NCI-H1417 (cell line): ENCODE results near the gene TSHR.
"Not testable (repeated sequence)": the region's sequence is repeated elsewhere in the genome, so short reads cannot be mapped to it uniquely, and the experiment has no call there.

Experiments
- DNase-seq, 3 experiments: peaks; one replicate each; lab custom pipeline; 2025; lab: John Stamatoyannopoulos, UW

TSHR gene

DNA sequence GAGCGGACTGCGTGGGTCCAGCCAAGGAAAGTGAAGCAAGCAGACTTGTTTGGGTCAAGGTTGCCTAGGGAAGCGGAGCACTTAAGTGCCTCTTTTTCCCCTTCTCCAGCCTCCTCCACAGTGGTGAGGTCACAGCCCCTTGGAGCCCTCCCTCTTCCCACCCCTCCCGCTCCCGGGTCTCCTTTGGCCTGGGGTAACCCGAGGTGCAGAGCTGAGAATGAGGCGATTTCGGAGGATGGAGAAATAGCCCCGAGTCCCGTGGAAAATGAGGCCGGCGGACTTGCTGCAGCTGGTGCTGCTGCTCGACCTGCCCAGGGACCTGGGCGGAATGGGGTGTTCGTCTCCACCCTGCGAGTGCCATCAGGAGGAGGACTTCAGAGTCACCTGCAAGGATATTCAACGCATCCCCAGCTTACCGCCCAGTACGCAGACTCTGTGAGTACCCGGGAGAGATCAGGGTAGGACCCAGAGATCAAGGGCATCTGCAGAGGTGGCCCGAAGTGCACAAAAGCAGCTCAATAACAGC is at the start of gene TSHR:
Gene TSHR (plus strand): TSS at position 206 of the 526 bp plus-strand sequence. CDS start 60 bp downstream, at position 266.
- DNase-seq: peak in 1 of 3 experiments; percentile 28

DNA sequence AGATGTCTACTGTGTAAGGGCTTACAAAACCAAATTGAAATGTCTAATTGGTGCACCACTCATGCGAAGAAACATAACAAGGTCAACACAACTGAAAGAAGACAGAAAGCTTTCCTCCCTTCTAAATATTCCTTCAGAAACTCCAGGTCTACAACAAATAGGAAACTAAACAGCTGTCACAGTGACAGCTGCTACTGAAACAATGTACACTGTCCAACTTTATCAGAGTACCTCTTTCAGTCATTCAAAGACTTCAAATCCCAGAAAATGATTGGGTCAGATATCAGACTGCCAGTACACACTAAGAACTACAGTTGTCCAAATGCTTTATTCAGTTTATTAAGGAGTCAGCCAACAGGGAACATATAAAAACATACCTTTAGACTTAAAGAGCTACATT is 49.1 kb upstream of the TSHR start:
- DNase-seq: no peak

DNA sequence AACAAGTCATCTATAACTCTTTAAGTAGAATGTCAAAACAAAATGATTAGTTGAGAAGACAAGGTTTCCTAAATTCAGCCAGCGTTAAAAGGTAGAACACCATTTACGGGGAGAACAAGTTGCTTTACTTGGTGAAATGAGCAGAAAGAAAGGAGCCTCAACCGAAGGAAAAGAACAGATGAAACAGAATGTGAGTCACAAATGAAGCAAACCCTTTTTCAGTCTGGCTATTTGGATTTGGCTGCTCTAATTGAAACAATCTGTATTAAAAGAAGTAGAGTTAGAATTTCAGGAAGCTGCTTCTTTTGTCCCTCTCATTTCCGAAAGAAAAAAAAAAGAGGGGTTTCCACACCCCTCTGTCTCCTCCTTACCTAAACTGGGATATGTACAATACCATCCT is 48.5 kb upstream of the TSHR start:
- DNase-seq: no peak

DNA sequence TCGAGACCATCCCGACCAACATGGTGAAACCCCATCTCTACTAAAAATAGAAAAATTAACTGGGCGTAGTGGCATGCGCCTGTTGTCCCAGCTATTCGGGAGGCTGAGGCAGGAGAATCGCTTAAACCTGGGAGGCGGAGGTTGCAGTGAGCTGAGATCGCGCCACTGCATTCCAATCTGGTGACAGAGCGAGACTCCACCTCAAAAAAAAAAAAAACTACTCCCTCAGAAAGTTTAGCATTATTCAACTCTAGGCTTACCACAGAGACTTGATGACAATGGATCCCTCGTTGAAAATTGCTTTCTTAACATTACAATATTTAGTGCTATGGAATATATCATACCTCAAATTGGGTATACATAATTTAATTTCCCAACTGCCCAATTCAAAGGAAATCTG is 43.4 kb upstream of the TSHR start:
- DNase-seq: not testable (repeated sequence)

DNA sequence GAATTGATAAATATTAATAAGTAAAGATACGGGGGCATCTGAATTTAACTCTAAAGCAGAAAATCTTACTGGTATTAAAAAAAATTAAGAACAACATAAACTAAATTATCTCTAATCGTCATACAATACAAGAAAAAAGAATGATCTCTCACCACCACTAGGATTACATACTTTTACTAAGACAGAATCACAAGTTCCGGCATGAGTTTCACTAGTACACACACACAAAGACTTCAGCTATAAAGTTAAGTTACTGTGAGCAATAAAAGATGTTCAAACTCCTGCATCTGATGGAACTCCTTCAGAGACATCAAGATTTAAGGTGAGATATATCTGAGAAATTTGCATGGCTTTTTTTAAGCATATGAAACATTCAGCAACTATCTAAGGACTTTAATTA is 35.8 kb upstream of the TSHR start:
- no peak for DNase-seq

DNA sequence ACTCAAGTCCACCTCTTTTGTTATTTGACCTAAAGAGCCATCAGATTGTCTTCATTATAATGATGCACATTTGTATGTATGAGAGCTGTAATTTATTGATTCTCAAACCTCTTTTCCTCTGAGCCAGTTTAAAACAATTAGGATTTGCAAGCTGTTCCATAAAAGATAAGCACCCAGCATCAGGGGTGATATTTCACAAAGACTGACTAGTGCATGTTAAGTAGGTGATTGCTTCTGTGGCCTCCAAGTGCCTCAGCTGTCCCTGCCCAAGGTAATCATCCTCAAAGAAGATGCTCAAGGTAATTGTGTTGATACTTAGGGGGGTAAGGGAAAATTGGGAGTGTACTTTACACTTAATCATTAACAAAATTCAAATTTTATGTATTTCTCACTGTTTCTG is 32.1 kb upstream of the TSHR start:
- DNase-seq: peak in 2 of 3 experiments; percentile 31 to 87

DNA sequence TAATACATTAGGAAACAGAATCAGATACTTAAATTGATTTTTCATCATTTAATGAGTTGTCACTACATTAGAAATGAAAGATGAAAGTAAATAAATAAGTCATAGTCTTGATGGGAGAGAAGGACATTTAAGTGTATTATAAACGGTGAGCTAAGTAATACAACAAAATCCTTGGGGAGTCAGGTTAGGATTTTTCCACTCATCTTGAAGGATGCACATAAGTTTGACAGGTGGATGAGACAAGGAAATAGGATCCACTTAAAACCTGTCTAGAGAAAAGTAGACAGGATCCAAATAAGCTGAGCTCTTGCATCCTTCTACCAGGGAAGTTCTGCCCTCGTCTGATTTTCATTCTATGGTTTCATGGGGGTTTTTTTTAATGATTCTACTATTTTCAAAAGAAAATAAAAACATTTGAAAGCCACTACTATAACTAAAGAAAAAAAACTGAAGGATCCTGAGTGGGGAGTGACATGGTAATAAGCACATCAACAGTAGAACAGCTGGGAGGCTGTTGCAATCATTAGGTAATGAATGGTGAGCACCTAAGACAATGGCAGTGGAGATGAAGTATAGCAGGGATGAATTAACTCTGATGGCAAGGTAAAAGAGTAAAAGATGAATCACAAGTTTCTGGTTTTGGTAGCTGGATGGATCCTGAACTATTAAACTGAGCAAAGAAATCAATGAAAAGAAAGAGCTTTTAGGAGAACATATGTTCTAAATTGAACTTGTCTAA is 30.9 kb upstream of the TSHR start:
- DNase-seq: peak in 1 of 3 experiments; percentile 41

DNA sequence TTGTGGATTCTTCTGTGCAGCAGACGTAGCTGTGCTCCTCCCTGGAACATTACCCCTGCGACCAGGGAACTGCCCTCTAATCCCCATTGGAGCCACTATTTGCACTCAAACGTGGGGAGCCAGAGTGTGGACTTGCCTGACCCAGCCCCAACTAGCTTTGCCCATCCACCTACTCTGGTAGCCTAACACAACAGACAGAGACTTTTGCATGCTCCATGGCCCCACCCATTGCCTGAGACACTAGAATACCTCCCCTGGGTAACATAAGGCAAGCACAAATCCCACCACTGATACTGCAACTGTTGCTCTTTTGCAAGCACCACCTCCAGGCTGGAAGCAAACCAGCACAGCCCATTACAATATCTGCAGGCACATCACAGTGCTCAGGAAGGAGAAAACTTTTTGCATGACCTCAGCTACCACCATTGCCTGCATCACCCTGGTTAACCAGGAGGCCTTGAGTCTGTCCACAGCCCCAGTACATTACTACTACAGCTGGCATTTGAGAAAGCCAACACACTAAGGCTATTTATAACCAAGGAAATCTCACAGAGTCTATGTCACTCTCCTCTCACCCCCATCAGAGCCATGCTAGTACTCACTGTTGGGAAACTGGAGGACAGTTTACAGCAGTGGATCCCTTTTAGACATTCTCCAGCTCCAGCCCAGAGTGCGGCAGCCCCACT is 28.9 kb upstream of the TSHR start:
- no peak for DNase-seq

DNA sequence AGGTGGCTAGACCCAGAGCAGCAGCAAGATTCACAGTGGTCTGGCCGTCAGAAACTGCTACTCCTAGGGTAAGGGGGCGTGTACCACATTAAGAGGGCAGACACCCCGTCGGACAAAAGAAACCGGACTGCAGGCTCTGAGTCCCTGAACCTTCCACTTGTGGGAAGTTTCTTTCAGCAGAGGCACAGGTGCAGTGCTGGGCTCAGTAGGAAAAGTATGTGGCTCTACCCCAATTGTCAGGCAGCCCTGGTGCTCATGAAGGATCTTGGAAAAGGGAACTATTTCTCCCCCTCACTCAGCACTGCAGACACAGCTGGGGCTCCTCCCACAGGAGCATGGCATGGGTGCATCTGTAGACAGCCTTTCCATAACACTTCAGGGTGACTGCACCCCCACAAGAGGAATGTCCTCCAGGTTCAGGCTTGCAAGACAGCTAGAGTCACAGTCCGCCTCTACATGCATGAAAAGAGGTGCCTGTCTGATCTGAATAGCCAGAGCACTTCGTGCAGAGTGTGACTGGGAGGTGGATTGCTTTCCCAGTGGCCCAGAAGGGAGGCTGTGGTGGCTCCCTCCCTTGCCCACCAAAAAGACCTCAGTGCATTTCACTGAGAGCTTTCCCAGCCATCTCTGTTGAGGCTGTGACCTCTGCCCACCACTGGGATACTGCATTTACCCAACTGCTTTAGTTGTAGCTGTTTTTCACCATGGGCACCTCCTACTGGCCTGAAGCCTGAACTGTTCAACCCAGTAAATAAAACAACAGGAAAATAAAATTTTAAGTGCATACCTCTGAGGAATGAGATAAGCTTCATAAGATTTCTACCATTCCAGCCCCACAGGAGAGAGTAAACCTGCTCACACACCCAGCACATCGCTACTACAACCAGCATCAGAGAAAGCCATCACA is 28.1 kb upstream of the TSHR start:
- no peak for DNase-seq

DNA sequence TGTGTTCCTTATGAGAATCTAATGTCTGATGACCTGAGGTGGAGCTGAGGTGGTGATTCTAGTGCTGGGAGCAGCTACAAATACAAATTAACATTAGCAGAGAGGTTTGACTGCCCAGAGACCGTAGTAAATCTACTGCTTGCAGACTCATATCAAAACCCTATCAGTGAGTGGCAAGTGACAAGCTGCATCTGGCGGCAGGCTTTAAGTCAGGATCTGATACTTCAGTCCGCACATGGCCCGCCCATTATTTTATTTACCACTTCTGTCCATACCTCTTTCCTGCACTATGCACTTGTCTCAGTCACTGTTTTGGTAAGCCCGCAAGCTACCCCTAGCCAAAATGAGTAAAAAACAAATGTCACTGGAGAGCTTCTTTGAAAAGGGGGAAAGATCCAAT is 25.3 kb upstream of the TSHR start:
- no peak for DNase-seq

DNA sequence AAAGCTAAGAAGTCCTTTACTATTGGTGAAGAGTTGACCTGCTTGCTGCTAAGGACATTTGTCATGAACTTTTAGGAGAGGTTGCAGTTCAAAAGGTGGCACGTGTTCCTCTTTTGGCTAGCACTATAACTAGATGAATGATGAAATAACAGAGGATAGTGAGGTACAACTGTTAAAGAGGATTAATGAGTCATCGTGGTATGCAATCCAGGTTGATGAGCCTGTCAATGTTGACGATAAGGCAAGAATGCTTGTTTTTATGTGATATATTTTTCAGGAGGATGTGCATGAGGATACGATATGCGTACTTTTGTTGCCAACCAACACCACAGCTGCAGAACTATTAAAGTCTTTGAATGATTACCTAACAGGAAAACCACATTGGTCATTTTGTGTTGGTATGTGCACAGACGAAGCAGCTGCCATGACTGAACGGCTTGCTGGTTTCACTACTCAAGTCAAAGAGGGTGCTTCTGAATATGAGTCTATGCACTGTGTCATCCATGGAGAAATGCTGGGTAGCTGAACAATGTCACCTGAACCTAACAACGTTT is 24.5 kb upstream of the TSHR start:
- no peak for DNase-seq

DNA sequence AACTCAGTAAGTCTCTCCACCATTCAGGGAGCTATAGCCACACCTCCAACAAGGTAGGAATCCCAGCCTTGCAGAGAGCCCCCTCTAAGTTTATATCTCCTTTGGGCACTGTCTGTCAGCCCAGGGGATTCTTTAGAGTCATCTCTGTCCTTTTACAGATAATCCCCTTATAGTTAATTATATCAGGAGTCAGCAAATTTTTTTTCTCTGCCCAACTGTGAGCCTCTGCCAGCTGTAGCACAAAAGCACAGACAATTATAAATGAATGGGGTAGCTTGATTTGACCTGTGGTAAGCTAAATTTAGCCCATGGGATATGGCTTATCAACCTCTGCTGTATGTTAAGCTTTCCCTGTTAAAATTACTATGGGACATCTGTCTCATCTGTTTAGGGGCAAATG is 22.1 kb upstream of the TSHR start:
- DNase-seq: no peak

DNA sequence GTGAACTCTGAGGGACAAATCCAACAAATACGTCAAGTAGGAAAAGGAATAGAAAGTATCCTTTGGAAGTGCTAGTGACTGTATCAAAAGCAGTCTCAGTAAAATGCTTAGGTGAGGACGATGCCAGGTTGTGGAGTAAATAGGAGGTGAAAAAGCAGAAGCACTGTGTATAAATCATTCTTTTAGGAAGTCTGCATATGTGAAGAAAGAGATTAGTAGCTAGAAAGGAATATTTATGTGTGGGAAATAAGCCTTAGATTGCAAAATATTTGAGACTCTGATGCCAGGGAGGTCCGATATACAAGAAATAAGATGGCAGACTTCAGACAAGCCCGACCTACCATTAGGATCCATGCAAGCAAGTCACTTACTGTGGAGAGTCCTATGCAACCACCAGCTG is 21.7 kb upstream of the TSHR start:
- DNase-seq: no peak

DNA sequence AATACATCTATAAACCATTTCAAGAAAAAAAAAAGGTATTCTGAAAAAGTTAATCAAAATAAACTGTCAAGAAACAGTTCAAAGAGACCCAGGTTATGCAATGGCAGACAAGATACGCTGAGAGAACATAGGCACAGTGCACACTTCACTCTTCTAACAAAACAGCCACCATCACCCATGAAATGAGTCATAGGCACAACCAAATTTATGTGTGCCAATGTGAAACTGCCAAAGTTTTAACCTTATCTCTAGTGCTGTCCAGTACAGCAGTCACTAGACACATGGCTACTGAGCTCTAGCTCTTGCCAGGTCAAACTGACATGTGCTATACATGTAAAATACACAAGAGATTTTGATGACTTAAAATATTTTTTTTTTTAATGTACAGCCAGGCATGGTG is 15.3 kb upstream of the TSHR start:
- DNase-seq: no peak

DNA sequence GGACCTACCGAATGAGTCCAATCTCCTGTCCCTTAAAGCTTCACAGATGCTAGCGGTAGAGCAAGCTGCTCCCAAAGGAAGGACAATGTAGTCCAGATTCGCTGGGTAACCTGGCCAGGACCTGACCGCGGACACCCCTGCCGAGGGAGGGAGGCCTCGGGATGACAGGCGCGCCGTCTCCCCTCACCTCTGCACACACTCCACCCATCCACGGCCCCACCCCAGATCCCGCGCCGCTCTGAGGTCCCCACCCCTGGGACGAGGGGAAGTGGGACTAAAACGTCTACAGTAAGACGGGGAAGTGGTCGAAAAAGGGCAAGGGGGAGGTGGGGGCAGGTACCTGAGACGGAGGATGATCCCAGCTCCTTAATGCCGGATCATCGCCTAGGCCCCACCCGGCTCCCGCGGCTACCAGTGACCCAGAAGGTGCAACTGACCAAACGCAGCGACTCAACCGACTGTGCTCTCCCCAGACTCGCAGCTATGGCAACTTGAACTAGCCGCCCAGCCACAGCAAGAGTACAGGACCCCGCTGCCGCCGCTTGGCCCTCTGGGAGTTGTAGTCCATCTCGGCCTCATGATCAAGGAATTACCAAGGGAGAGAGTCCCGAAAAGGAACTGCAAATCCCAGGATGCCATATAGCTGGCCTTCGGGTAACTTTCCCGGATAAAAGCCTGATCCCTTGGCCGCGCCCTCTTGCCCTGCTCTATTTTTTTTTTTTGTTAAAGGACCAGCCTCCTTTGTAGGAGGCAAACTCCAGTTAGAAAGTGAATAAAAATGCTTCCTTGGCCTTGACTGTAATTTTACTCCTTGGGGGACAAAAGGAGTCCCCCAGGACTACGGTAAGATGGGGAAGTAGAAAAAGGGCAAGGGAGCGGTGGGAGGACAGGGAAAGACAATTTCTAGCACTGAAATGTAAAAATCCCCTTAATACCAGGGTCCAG is 13.9 kb upstream of the TSHR start, which contains the start of gene CEP128:
Gene CEP128 (minus strand): TSS at position 498 of the 945 bp plus-strand sequence.
- DNase-seq: peak; percentile 96 to 99 (median 98)

DNA sequence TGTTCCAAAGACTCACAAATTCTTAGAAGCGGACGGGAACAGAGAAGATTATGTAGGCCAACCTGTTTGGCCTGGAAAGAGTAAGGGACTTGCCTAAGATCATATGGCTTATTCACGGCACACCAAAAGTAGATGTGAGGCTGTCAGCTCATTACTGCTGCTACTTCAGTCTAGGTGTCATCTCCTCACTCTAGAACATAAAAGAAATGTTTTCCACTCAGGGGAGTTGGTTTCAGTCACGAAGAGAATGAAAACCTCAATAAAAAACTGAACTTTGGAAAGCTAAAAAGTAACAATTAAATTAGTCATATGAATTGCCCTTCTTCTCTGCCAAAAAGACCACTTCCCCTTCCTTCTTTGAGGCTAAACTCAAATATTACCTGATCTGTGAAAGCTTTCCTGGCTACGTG is 13.2 kb upstream of the TSHR start:
- no peak for DNase-seq

DNA sequence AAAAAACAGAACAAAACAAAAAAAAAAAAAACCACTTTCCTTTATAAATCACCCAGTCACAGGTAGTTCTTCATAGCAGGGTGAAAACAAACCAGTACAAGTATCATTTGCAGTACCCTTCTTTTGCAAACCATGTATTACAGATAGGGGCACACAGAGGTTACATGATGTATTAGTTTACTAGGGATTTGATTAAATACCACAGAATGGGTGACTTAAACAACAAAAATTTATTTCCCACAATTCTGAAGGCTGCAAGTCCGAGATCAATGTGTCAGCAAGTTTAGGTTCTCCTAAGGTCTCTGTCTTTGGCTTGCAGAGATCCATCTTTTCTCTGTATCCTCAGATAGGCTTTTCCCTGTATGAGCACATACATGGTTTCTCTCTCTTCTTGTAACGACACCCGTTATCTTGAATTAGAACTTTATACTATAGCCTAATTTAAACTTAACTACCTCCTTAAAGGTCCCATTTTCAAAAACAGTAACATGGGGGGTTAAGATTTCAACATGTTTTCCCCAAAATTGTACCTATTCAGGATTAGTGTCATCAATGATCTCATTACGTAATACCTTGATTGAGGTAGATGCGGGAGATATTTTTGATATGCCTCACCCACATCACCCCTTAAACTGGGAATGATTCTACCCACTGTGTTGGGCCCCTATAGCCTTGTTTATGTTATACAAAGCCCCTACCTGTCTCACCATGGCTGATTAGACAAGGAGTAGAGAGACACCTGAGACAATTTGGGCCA is 10.4 kb upstream of the TSHR start:
- no peak for DNase-seq

DNA sequence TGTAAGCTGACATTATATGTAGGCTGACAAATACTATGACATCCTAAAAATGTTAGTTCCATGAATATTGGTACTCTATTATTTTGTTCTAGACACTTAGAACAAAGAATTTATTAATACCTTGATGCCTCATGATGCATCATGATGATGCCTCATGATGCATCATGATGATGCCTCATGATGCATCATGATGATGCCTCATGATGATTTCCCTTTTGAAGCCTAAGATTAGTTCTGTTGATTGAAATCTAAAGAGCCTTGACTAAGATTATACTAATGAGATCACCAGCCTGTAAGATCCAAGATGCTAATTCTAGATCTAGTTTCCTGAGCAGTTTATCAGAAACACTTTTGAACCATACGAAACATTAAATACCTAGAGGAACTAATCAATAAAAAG is 9.2 kb upstream of the TSHR start:
- DNase-seq: no peak

DNA sequence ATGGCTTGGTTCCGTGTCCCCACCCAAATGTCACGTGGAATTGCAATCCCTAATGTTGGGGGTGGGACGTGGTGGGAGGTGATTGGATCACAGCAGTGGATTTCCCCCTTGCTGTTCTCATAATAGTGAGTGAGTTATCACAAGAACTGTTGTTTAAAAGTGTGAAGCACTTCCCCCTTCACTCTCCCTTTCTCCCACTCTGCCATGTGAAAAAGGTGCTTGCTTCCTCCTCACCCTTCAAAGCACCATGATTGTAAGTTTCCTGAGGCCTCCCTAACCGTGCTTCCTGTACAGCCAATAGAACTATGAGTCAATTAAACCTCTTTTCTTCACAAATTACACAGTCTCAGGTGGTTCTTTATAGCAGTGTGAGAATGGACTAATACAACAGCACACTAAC is 8.6 kb upstream of the TSHR start:
- no peak for DNase-seq

DNA sequence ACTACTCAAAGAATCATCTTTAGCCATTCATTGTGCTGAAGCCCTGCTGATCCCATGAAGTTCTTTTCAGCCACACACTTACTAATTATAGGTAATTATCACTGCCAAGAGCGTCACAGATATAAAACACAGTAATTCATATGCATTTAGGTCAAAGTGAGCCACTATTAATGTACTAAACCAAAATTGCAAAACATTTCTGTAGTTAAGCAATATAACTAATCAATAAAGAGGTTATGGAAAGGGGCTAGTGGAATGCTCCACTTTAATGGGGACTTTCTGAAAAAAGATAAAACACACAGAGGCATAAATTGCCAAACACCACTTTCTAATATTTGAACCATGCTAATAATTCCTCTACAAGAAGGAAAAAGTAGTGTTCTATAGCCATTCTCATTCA is 7.1 kb upstream of the TSHR start:
- DNase-seq: peak in 1 of 3 experiments; percentile 28
